GM18951 (cell line): ENCODE data around the gene PTGES.

ENCODE experiments used
- POLR2A ChIP-seq: IDR thresholded peaks from 4 replicates; pipeline ENCODE4 v1.6.1; 2011; ENCODE audit warnings: mild to moderate bottlenecking; ENCODE audit not compliant: insufficient read length, insufficient read depth; ENCODE audit errors: extremely low read depth
- in situ Hi-C: fragments of 300-500 bp; cut with MboI; formaldehyde crosslinking; loops from one replicate; pipeline ENCODE4 v1.12.0; 2022; ENCODE audit warnings: low sequenced_read_pairs, mixed read lengths, inconsistent platforms; ENCODE audit not compliant: unreplicated experiment

Gene PTGES

GRCh38 chr9:129728744-129729143 is 24.1 kb downstream of the PTGES start:
- TF ChIP-seq POLR2A = no peak
- in situ Hi-C loops = no loop called here

DNA sequence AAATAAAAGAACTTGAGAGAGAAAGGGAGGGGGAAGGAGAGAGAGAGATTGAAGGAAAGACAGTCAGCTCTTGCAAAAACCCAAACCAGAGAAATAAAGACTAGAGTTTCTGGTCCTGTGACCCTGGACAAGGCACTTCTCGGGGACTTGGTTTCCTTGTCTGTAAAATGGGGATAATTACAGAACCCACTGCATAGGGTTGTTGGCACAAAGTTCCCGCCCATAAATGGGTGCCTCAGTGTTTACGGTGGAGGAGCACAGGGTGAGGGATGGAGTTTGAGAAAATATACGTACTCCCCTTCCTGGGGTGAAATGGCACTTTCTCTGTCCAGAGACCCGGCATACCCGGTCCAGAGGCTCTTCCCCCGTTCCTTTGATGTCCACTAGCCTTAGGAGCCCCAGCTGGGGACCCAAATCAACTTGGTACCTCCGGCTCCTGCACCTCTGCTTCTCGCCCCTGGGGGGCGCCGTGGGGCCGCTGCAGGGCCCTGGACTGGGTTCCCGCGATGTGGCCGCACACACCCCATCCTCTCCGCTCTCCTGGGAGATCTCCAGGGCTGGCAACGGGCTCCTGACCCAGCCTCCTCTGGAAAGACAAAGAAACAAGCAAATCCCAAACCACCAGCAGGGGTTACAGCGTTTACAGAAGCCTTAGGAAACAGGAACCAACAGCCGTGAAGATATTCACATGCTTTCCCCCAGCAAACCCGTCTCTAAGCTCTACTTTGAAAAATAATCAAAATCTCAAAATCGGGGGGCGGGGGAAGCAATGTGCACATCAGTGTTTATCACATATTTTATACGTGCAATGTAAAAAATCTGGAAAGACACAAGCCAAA is 26.3 kb downstream of the PTGES start:
- in situ Hi-C loops = no loop called here
- TF ChIP-seq POLR2A = no peak

DNA sequence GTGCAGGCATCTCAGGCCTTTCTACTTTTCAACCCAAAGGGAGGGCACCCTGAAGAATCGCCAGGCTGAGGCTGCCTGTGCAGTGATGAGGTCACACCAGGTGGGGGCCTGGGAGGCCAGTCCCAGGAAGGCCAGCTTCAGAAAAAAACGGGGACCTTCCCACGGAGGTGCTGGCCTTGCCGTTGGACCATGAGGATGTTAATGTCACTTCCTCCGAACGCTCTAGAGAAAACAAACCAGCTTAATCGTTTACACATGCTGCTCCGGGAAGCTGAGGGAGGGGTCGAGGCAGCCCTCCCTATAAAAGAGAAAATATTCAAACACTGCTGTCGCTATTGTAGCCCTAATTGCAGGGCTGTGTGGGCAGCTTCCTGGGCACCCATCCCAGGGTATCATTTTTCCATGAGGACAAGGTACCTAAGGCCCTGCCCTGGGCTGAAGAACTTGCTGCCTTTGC is 27.0 kb downstream of the PTGES start:
- in situ Hi-C loops = no loop called here

DNA sequence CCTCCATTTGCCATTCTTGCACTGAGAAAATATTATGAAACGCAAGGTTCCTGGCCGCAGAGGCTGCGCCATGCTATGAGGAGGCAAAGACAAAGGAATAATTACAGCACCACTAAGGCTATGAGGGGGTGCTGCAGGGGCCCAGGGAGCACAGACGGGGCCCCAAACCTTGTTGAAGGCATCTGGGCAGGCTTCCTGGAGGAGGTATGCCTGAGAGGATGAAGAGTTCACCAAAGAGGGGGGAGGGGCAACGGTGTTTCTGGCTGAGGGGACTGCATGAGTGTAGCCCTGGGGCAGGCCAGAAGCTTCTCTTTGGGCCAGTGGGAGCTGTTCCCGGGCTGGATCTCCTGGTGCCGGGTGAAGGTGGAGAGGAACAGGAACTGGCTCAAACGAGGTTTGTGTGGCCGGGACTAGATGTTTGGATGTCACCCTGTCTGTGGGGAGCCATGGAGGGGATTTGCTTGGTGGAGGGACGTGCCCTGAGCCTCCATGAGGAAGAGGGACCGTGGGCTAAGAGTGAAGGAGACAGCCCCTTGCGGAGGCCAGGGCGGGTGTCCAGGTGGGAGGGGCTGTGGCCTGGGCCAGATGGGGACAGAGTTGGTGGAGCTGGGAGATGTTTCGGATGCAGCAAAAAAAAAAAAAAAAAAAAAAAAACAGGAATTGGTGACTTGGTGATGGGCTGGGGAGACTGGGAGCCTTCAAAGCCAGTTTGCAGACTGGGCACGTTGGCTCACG is 28.2 kb downstream of the PTGES start:
- TF ChIP-seq POLR2A = no peak
- in situ Hi-C loops = no loop called here

More for the DNA sequence above, 27.0 kb downstream of the PTGES start:
- no peak for TF ChIP-seq POLR2A

- no peak for TF ChIP-seq POLR2A
- in situ Hi-C loops = no loop called here
These were observed 29.9 kb downstream of the PTGES start for GRCh38 chr9:129722913-129723312.

- TF ChIP-seq POLR2A = no peak
- in situ Hi-C loops = no loop called here
These were observed 31.8 kb downstream of the PTGES start for GRCh38 chr9:129720865-129721545.

- no peak for TF ChIP-seq POLR2A
- in situ Hi-C loops = no loop called here
These were observed 32.5 kb downstream of the PTGES start for GRCh38 chr9:129720181-129720864.

DNA sequence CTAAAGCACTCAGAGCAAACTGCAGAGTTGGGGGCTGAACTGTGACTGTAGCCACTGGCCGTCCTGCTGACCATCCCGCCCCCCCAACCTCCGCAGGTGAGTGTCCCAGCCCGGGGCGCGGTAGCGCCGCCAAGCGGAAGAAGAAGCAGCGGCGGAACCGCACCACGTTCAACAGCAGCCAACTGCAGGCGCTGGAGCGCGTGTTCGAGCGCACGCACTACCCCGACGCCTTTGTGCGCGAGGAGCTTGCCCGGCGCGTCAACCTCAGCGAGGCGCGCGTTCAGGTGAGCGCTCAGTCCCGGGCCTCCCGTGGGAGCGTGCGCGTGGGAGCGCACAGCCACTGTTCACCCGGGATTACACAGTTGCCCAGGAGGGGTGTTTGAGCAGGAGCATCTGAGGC is 33.7 kb downstream of the PTGES start:
- in situ Hi-C loops = no loop called here
- no peak for TF ChIP-seq POLR2A

DNA sequence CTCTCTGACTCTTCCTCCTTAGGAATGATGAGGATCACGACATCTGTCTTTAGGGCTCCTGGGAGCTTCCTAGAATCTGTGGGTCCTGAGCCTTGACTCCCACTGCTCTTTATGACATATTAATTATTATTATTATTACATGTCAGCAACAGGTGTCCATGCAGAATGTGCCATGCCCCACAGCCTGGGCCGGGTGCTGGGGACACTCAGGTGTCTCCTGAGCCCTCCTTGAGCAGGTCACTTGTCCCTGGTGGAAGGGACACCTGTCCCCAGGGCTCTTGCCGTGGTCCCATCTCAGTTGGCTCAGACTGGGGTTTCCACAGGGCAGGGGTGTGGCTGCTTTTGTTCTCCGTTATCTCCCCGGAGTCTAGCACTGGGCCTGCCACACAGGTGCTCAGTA is 34.2 kb downstream of the PTGES start:
- in situ Hi-C loops = no loop called here
- no peak for TF ChIP-seq POLR2A

DNA sequence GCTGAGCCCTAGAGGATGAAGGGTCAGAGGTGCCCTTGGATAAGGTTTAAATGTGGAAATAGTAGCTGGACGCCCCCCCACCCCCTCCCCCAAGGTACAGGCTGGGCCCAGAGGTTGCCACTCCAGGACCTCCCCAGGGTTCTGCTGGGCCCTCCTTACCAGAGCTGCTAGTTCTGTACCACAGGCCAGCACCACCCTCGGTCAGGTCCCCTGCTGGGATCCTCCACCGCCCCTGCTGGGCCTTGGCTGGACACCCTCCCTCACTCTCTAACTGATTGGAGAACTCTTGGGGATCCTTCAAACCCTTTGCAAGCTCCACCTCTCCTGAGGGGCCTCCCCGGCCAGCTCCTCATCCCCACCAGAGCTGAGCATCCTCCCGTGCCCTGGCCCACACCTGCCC is 34.9 kb downstream of the PTGES start:
- in situ Hi-C loops = no loop called here
- TF ChIP-seq POLR2A = no peak

DNA sequence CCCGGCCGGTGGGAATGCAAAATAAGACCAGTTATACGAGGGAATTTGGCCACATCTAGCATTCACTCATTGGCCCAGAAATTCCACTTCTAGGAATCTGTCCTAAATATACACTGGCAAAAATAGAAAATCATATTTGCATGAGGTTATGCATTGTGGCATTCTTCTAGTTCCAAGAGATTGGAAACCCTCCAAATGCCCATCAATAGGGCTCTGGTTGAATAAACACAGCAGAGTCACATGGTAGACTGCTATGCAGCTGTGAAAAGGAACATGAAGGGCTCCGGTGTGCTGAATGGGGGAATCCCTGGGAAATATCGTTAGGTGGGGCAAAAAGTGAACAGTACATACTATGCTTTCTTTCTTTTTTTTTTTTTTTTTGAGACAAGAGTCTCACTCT is 36.8 kb downstream of the PTGES start:
- TF ChIP-seq POLR2A = no peak
- in situ Hi-C loops = no loop called here

- in situ Hi-C loops = no loop called here
These were observed 38.3 kb downstream of the PTGES start for GRCh38 chr9:129714511-129715061.

DNA sequence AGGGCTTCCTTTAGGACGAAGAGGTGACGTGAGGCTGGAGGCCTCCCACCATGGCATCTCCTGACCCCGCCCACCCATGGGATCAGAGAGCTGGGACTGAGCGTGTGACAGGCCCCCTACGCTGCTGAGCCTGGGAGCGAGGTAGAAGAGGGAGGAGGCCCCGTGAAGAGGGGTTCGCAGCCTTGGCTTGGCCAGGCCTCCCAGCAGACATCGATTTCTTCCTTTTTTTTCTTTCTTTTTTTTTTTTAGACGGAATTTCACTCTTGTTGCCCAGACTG is 39.5 kb downstream of the PTGES start:
- in situ Hi-C loops = no loop called here
- no peak for TF ChIP-seq POLR2A

More at GRCh38 chr9:129714511-129715061, 38.3 kb downstream of the PTGES start:
- TF ChIP-seq POLR2A = no peak
